Tibial artery (tissue), 4 donors: ENCODE results near the gene COL8A2.

Experiments used
- DNase-seq, 2 donors: peaks; one replicate each; pipeline ENCODE4 v3.0.0-alpha.2; 2019
- H3K27ac ChIP-seq, 2 donors: fragments of 200-600 bp; sonication (generic) in 1 of 2; 1 replicate in 1 of 2; 2 replicates in 1 of 2; pipeline ENCODE4 v1.5.1; 2018 to 2019; ENCODE audit warnings: mild to moderate bottlenecking in 1 of 2
- H3K27me3 ChIP-seq, 2 donors: fragments of 200-600 bp; sonication (generic) in 1 of 2; one replicate each; pipeline versions ENCODE4 v1.5.1 to v1.6.0; 2016 to 2019
- H3K36me3 ChIP-seq, 3 donors: fragments of 200-600 bp; sonication (generic) in 2 of 3; one replicate each; pipeline ENCODE4 v1.5.1; 2016 to 2019; ENCODE audit warnings: mild to moderate bottlenecking in 2 of 3
- H3K4me1 ChIP-seq, 4 donors: fragments of 200-600 bp; sonication (generic) in 2 of 4; 1 replicate in 3 of 4; 2 replicates in 1 of 4; pipeline ENCODE4 v1.5.1; 2016 to 2019
- H3K4me3 ChIP-seq, 2 donors: fragments of 200-600 bp; sonication (generic) in 1 of 2; 1 replicate in 1 of 2; 2 replicates in 1 of 2; pipeline ENCODE4 v1.5.1; 2018 to 2019; ENCODE audit warnings: mild to moderate bottlenecking in 2 of 2
- H3K9me3 ChIP-seq, 3 donors: fragments of 200-600 bp; sonication (generic) in 1 of 3; one replicate each; pipeline ENCODE4 v1.5.1; 2016 to 2019
- CTCF ChIP-seq, 2 experiments: fragments of 200-600 bp in 1 of 2; fragments of 450-650 bp in 1 of 2; IDR thresholded peaks; one replicate each; pipeline ENCODE4 v1.5.1; 2017 to 2019; ENCODE audit warnings: antibody characterized with exemption in 2 of 2, mild to moderate bottlenecking in 1 of 2, moderate library complexity in 1 of 2
- intact Hi-C: fragments of 100-400 bp; cut with DNase I; formaldehyde crosslinking; loops from one replicate; pipeline ENCODE4 v1.15.0; 2023; ENCODE audit warnings: low total_unique reads

Gene COL8A2

DNA sequence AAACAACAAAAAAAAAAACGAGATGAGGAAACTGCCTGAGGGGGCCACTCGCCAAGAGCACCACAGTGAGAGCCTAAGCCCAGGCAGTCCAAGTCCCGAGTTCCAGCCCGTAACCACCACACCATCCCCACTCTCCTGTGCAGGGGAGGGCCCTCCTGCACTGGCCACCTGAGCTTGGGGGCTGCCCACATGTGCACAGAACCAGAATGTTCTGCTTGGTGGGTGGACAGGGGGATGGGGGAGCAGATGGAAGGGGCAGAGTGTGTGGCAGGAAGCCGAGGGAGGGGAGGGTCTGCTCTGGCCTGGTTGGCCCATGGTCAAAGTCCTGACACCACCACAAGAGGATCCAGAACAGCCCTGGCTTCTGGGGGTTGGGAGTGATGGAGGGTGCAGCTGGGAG is 18.8 kb downstream of the COL8A2 start:
- intact Hi-C loops = no loop called here
- no peak for TF ChIP-seq CTCF (IDR thresholded peaks at IDR 0.05)
- H3K27ac ChIP-seq = peak overlapping the region; percentile 12 to 46

GRCh38 chr1:36101546-36101945 is 23.5 kb downstream of the COL8A2 start:
- DNase-seq = no peak
- H3K9me3 ChIP-seq = no peaks in the 10 kb centered on the region
- H3K36me3 ChIP-seq = peaks cover 0 to 24% (median 0%) of the 10 kb centered on the region in 3 donors
- H3K27me3 ChIP-seq = no peaks in the 10 kb centered on the region
- TF ChIP-seq CTCF (IDR thresholded peaks at IDR 0.05) = no peak
- peaks cover 0 to 16% (median 12%) of the 10 kb centered on the region in 4 donors for H3K4me1 ChIP-seq
- H3K4me3 ChIP-seq = no peak overlapping the region
- intact Hi-C loops = no loop called here
- peak overlapping the region in 1 of 2 donors; percentile 65 for H3K27ac ChIP-seq

More for the DNA sequence above, 18.8 kb downstream of the COL8A2 start:
- DNase-seq = no peak
- Histone ChIP-seq H3K4me3 (no peak overlapping the region), H3K9me3 (no peaks in the 10 kb centered on the region), H3K36me3 (no peaks in the 10 kb centered on the region), H3K27me3 (no peaks in the 10 kb centered on the region), H3K4me1 (peaks cover 0 to 28% (median 2%) of the 10 kb centered on the region in 4 donors)

DNA sequence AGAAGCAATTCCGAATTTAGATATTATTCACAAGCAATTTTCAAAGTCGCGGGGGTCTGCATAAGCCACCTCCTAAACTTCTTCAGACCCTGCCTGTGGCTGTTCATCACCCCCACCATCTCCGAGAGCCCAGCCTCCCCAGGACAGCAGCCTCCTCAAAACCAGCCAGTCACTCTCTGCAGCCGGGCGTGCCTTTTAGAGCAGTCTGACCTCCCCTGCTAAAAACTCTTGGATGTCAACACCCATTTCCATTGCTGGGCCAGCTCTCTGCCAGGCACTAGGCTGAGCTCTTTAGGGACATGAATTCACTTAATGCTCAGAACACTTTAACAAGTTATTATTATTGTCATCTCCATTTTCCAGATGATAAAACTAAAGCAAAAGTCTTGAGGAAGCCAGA is 24.6 kb downstream of the COL8A2 start:
- peaks cover 0 to 23% (median 13%) of the 10 kb centered on the region in 4 donors for H3K4me1 ChIP-seq
- no peak overlapping the region for H3K4me3 ChIP-seq
- DNase-seq = no peak
- TF ChIP-seq CTCF (IDR thresholded peaks at IDR 0.05) = no peak
- H3K36me3 ChIP-seq = peaks cover 0 to 32% (median 0%) of the 10 kb centered on the region in 3 donors
- H3K27ac ChIP-seq = peak overlapping the region; percentile 50 to 65
- H3K9me3 ChIP-seq = no peaks in the 10 kb centered on the region
- no peaks in the 10 kb centered on the region for H3K27me3 ChIP-seq
- intact Hi-C loops = loop anchor here (1.0 kb wide), 1 partner anchor 35 kb away; no protein-coding TSS in a partner anchor

GRCh38 chr1:36099681-36100341 is 25.2 kb downstream of the COL8A2 start:
- peak overlapping the region; percentile 50 to 65 for H3K27ac ChIP-seq
- no peaks in the 10 kb centered on the region for H3K9me3 ChIP-seq
- intact Hi-C loops = loop anchor here (1.0 to 5.0 kb wide), 3 partner anchors 35 to 187 kb away; no protein-coding TSS in a partner anchor
- peak; percentile 73 to 84 for DNase-seq
- no peak overlapping the region for H3K4me3 ChIP-seq
- peak; percentile 71 to 93 for TF ChIP-seq CTCF (IDR thresholded peaks at IDR 0.05)
- H3K4me1 ChIP-seq = peaks cover 0 to 23% (median 13%) of the 10 kb centered on the region in 4 donors
- H3K27me3 ChIP-seq = no peaks in the 10 kb centered on the region
- H3K36me3 ChIP-seq = peaks cover 0 to 36% (median 2%) of the 10 kb centered on the region in 3 donors

GRCh38 chr1:36098650-36099365 is 26.2 kb downstream of the COL8A2 start:
- peaks cover 7 to 46% (median 12%) of the 10 kb centered on the region in 3 donors for H3K36me3 ChIP-seq
- no peak for DNase-seq
- no peak overlapping the region for H3K4me3 ChIP-seq
- TF ChIP-seq CTCF (IDR thresholded peaks at IDR 0.05) = no peak
- no peaks in the 10 kb centered on the region for H3K27me3 ChIP-seq
- peak overlapping the region; percentile 50 to 65 for H3K27ac ChIP-seq
- intact Hi-C loops = loop anchor here (5.0 kb wide), 2 partner anchors 93 to 188 kb away; no protein-coding TSS in a partner anchor
- H3K4me1 ChIP-seq = peaks cover 0 to 27% (median 13%) of the 10 kb centered on the region in 4 donors
- H3K9me3 ChIP-seq = no peaks in the 10 kb centered on the region
